HG03460 (cell line): ENCODE measurements around the gene ATP5ME.
"Not testable (repeated sequence)": the region's sequence is repeated elsewhere in the genome, so short reads cannot be mapped to it uniquely, and the experiment has no call there.

Source experiments
- ATAC-seq: cut with Tn5 transposase; IDR thresholded peaks from one replicate; pipeline ENCODE4 v1.9.1; 2021; ENCODE audit not compliant: unreplicated experiment

ATP5ME gene, protein sequence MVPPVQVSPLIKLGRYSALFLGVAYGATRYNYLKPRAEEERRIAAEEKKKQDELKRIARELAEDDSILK

DNA sequence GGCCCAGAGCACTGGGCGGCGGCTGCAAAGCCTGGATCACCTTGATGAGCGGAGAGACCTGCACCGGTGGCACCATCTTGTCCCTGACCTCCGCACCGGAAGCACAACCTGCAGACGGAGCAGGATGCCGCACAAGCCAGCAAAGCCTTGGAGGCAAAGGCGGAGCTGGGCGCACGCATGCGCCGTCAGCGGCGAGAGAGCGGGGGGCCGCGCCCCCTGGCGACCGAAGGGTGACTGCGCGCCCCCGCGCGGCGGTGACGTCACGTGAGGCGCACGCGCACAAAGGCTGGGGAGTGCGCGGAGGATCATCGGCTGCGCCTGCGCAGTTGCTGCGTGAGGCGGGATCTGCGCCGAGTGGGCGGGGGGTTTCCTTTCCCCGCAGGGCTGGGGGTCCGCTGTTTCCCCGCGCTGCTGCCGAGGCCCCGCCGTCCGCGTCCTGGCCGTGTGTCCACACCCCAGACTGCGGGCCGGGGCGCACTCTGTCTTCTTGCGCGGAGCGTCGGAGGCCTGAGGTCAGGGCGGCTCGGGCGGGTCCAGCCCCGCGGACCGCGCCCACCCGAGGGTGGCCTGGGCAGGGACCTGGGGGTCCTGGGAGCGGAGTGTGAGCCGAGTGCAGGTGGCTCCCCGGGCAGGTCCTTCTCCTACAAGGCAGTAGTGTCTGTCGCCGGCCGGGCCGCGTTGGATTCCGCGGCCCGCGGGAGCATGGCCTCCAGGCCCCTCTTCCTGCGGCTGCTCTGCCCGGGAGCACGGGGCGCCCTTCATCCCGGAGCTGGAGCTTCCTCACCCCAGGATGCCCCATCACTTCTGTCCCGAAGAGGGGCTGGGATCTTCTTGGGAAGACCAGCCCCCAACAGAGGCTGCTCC is at the start of gene ATP5ME, which contains the start of gene MYL5:
Gene ATP5ME, minus strand, starts transcription at position 105 of the 864 bp plus-strand sequence. Its CDS starts 29 bp downstream, at position 76.
Gene MYL5, plus strand, starts transcription at position 371 of the 864 bp plus-strand sequence. CDS start 3,485 bp downstream, outside the sequence.
- peak; percentile 79 for ATAC-seq

DNA sequence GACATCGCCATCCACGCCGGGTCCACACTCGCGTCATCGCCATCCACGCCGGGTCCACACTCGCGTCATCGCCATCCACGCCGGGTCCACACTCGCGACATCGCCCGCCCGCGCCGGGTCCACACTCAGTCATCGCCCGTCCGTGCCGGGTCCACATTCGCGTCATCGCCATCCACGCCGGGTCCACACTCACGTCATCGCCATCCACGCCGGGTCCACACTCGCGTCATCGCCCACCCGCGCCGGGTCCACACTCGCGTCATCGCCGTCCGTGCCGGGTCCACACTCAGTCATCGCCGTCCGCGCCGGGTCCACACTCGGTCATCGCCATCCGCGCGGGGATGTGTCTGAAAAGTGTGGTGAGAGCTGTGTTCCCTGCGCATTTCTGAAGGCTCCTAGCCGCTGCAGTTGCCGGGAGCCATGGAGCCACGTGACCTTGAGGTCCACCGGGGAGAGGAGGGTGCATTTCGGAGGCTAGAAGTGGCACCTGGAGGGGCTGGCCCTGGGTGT is 48.8 kb upstream of the ATP5ME start:
- ATAC-seq = no peak

DNA sequence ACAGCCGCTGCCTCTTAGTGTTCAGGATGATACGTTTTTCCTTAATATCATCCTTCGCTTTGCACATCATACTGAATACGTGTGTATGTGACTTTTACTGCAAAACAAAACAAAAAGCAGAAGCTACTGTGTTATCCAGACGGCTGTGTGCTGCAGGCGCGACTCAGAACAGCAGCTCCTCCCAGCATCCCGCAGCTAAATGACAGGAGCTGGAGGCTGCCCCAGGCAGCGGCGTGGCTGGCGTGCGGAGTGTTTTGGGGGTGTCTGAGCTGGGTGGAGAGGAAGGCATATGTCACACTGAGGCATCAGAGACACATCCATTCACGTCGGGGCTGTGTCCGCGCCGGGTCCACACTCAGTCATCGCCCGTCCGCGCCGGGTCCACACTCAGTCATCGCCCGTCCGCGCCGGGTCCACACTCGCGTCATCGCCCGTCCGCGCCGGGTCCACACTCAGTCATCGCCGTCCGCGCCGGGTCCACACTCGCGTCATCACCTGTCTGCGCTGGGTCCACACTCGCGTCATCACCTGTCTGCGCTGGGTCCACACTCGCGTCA is 48.2 kb upstream of the ATP5ME start:
- ATAC-seq = no peak

DNA sequence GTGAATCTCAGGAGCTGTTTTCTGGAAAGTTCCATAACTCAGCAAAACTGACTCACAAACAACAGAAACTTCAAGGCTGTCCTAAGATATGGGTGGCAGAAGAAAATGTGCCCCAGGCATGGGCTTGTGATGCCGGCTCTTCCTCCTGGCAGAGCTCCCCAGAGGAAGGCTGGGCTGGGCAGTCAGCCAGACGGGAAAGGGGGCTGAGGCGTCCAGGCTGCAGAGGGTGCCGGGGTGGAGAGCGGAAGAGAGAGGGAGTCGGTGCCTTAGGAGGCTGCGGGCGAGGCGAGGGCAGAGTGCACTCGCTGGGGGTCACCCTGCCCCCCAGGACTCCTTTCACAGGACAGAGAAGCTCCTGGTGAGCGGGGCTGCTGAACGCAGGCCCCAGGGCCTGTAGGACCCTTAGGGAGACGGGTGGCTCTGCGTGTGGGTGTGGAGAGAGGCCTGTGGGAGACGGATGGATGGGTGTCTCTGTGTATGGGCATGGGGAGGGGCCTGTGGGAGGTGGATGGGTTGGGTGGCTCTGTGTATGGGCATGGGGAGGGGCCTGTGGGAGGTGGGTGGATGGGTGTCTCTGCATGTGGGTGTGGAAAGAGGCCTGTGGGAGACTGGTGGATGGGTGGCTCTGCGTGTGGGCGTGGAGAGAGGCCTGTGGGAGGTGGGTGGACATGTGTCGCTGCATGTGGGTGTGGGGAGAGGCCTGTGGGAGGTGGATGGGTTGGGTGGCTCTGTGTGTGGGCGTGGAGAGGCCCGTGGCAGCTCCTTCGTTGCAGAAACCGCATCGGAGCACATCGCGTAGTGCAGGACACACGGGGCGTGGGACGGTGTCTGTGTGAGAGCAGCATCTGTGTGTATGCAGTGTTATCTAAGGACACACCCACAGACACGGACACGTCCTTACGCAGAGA is 47.4 kb upstream of the ATP5ME start:
- ATAC-seq = no peak

DNA sequence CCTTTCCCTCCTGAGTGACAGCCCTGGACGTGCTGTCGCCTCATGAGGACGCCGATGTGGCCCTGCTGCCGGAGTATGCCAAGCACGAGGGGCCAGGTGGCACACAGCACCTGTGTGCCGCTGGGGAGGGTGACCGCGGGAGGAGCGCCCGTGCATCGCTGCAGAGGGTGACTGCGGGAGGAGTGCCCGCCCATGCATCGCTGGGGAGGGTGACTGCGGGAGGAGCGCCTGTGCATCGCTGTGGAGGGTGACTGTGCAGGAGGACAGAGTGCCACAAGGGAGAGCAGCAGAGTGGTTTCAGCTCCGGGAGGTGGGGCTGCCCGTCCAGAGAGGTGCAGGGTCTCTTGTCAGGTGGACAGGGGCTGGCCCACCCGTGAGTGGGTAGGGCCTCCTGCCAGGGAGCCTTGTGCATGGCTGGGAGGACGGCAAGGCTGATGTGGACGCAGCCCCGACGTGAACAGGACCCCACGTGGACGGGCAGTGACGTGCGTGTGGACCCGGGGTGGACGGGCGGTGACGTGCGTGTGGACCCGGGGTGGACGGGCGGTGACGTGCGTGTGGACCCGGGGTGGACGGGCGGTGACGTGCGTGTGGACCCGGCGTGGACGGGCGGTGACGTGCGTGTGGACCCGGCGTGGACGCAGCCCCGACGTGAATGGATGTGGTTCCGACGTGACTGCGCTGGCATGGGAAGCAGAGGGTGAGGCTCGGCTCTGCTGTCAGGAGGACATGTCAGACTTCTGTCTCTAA is 46.2 kb upstream of the ATP5ME start:
- ATAC-seq = no peak

DNA sequence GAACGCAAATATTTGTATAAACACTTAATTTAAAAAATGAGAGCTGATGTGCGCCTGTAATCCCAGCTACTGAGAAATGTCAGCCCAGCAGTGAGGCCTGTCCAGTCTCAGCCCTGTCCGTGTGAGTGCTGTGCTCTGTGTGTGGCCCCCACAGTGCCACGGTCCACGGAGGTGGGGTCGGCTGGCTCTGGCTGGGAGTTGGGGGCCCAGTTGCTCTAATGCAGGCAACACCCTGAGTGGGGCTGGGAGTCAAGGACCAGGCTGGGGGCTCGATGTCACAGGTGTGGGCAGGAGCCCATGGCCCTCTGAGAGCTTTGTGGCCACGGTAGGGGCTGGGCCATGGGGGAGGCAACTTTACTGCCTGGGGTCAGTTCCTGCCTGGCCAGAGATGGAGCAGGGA is 44.4 kb upstream of the ATP5ME start:
- no peak for ATAC-seq

DNA sequence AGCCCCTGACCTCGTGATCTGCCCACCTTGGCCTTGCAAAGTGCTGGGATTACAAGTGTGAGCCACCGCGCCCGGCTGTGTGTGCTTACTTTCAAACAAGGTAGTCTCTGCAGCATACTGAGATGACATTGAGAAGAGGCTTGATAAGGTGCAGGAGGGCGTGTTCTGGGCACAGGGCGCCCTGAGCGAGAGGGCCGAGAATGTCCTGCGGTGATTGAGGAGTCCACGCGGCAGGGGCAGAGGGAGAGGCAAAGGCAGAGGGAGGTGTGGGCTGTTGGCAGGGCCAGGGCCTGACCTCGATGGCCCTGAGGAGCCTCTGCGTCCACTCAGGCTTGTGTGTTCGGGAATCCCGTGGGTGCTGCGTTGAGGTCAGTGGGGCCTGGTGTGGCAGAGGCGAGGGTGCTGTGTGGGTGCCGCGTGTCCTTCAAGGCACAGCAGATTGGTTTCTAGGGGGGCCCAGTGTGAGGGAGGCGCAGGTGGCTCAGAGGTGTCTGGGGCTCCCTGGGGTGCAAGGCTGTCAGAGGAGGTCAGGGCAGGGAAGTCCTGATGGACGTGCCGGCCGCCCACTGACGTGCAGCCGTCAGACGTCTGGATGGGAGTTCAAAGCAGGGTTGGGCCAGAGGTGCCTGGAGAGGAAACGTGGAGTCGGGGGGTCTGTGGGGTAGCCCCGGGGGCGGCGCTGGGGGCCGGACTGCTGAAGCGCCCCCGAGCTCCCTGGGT is 43.7 kb upstream of the ATP5ME start:
- no peak for ATAC-seq

DNA sequence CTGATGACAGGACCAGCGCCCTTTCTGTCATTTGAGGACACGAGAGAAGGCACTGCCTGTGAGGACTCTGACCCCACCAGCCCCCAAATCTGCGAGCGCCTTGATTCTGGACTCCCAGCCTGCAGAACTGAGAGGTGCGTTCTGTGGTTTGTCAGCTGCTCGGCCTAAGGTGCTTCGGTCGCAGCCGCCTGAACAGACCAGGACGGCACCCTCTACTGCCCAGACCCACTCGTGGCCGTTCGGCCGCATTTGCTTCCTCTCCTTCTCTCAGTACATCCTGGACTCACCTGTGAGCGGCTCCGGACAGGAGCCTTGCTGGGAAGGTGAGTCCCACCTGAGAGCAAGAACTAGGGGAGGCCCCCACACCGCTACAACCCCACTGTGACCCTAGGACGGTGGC is 40.0 kb upstream of the ATP5ME start:
- no peak for ATAC-seq

DNA sequence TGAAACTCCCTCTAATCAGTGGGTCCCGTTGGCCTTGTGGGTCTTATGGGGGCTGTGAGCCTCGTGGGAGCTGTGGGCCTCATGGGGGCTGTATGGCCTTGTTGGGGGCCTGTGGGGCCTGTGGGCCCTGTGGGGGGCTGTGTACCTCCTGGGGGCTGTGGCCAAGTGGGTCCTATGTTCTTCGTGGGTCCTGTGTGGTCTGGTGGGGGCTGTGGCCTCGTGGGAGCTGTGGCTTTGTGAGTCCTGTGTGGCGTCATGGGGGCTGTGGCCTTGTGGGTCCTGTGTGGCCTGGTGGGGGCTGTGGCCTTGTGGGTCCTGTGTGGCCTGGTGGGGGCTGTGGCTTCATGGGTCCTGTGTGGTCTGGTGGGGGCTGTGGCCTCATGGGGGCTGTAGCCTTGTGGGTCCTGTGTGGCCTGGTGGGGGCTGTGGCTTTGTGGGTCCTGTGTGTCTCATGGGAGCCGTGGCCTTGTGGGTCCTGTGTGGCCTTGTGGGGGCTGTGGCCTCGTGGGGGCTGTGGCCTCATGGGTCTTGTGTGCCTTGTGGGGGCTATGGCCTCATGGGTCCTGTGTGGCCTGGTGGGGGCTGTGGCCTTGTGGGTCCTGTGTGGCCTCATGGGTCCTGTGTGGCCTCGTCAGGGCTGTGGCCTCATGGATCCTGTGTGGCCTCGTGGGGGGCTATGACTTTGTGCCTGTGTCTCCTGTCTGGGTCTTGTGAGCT is 39.0 kb upstream of the ATP5ME start:
- no peak for ATAC-seq

DNA sequence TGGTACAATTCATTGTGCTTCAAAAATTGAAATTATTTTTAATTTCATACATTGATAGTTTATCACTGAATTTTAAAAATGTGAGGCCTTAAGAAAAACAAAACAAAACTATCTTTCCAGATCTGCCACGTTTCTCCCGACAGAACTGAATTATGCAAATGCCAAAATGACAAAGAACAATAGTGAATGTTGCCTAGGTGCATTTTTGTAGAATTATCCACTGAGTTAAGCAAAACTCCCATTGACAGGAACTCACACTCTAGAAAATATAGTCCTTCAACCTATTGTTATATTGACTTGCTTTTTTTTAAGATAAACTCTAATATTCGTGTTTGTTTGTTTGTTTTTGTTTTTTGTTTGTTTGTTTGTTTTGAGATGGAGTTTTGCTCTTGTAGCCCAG is 38.0 kb upstream of the ATP5ME start:
- ATAC-seq = no peak

DNA sequence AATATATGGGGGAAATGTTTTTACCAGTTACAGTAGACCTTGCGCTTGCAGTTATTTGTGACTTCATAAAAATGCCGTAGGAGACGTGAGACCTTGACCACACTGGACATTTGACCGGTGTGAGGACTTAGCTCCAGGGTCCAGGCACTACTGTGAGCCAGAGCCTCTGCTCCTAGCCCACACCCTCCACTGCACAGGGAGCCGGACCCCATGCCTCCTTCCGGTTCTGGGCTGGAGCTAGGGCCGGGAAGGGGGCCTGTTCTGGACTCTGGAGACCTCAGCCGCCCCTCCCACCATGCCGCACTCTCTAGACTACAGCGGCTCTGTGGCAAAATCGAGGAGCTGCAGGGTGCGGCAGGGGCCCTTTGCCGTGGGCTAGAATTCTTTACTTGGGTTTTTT is 36.8 kb upstream of the ATP5ME start:
- ATAC-seq = no peak

DNA sequence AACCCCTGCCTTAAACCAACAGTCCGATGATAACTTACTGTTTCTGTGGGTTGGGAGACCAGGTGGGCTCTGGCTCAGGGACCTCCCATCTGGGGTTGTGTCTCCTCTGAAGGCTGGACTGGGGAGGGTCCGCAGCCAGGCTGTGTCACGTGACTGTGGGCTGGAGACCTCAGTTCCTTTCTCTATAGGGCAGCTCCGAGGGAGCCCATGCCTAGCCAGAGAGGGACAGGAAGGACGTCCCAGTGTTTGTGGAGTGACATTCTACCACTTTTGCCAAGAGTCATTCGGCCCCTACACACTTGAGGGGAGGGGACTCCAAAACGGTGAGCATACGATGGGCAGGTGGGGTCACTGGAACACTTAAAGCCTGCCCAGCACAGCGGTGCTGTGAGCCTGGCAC is 36.0 kb upstream of the ATP5ME start:
- ATAC-seq = no peak

DNA sequence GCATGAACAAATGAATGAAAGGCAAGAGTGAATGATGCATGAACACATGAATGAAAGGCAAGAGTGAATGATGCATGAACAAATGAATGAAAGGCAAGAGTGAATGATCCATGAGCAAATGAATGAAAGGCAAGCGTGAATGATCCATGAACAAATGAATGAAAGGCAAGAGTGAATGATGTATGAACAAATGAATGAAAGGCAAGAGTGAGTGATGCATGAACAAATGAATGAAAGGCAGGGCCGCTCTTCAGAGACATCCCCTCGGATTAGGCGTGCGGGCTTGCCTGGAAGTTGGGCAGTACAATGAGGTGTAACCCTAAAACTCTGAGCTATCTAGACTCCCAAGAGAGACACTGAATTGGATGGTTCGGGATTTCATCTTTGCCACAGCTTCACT is 35.3 kb upstream of the ATP5ME start:
- ATAC-seq = no peak

DNA sequence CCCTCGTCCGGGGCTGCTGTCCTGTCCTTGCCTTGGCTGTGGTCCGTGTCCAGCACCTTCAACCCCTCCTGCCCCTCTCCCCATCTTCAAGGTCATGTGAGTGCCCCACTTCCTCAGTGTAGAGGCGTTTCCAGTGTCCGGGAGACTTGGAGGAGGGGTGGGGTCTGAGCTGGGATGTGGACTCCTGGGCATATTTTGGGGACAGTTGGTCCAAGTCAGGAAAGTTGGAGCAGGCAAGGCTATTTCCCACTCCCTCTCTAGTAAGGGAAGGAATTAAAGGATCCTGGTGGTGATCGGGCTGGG is 34.5 kb upstream of the ATP5ME start:
- ATAC-seq = no peak

DNA sequence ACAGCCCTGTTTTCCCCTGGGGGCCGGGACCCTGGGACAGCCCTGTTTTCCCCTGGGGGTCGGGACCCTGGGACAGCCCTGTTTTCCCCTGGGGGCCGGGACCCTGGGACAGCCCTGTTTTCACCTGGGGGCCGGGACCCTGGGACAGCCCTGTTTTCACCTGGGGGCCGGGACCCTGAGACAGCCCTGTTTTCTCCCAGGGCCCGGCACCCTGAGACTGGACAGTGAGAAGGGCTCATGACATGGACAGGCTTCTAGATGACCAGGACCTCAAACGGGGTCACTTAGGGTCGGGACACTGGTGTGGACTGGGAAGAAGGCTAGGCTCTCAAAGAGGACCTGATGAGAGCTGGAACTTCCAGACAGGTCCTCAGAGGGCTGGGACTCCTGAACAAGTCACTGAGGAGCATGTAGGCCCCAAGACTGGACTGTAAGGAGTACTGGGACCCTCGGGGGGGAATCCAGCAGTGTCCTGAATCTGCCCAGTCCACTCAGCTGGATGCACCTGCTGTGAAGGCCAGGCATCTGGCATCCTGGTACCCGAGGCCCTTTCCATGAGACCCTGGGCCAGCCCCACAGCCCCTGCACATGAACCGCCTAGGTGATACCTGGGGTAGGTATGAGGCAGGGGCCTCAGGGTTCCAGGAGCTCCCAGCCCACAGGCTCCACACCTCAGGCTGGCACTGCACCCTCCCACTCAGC is 34.0 kb upstream of the ATP5ME start:
- no peak for ATAC-seq

DNA sequence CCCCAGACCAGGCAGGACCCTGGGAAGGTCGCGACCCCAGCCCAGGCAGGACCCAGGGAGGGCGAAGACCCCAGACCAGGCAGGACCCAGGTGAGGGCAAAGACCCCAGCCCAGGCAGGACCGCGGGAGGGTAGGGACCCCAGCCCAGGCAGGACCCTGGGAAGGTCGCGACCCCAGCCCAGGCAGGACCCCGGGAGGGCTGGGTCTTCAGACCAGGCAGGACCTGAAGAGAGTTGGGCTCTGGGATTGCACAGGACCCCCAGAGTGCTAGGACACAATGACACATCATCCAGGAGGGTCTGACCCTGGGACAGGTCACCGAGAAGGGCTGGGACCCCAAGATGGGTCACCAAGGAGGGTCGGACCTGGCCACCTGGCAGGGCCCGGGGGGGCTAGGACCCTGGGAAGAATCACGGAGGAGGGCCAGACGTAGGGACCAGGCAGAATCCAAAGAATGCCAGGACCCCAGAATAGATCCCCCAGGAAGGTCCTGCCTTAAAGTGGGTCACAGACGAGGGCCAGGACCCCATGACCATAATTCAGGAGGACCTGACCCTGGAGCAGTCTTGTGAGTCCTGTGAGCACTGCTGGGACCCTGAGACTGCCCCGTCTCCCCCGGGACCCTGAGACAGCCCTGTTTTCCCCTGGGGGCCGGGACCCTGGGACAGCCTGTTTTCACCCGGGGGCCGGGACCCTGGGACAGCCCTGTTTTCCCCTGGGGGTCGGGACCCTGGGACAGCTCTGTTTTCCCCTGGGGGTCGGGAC is 32.9 kb upstream of the ATP5ME start:
- no peak for ATAC-seq

DNA sequence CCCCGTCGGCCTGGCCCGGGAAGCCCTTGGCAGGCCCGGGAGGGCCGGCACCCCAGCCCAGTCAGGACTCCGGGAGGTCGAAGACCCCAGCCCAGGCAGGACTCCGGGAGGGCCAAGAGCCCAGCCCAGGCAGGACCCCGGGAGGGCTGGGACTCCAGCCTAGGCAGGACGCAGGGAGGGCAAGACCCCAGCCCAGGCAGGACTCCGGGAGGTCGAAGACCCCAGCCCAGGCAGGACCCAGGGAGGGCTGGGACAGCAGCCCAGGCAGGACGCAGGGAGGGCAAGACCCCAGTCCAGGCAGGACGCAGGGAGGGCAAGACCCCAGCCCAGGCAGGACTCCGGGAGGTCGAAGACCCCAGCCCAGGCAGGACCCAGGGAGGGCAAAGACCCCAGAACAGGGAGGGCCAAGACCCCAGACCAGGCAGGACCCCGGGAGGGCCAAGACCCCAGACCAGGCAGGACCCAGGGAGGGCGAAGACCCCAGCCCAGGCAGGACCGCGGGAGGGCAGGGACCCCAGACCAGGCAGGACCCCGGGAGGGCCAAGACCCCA is 32.1 kb upstream of the ATP5ME start:
- ATAC-seq = not testable (repeated sequence)
